ENCODE data around the gene CSK.

Gene CSK

DNA sequence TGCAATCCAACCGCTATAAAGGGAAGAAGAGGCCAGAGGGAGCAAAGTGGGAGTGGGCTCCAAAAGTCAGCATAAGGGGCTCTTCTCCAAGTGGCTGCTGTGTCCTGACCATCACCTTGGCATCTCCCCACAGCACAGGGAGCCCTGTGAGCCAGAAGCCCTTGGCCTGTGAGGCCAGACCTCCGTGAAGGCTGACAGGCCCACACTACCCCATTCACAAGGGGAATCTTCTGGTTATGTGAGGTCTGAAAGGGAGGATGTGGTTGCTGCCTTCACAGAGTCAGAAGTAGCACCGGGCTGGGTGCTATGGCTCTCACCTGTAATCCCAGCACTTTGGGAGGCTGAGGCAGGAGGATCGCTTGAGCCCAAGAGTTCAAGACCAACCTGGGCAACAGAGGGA lies 63.7 kb downstream of the CSK start:
- H3K27ac ChIP-seq: no peak overlapping the region
- no peaks in the 10 kb centered on the region for H3K9me3 ChIP-seq (ENCODE audit: low read depth, low read length)
- no peak overlapping the region for H3K9ac ChIP-seq (ENCODE audit: insufficient read length)
- peaks cover 21% of the 10 kb centered on the region; the same call in 1 of the 2 replicates for H3K36me3 ChIP-seq (ENCODE audit: insufficient read depth, low read length)
- TF ChIP-seq POLR2AphosphoS5 (IDR thresholded peaks at IDR 0.05; ENCODE audit: borderline replicate concordance, low read depth, low read length) (no peak), FOXP2 (optimal IDR thresholded peaks at IDR 0.05; ENCODE audit: control extremely low read depth, extremely low read length, insufficient read depth) (no peak), EZH2 (IDR thresholded peaks at IDR 0.05) (no peak)
- H3K4me3 ChIP-seq: no peak overlapping the region
- no peak for DNase-seq (ENCODE audit: low read depth, low spot score)

DNA sequence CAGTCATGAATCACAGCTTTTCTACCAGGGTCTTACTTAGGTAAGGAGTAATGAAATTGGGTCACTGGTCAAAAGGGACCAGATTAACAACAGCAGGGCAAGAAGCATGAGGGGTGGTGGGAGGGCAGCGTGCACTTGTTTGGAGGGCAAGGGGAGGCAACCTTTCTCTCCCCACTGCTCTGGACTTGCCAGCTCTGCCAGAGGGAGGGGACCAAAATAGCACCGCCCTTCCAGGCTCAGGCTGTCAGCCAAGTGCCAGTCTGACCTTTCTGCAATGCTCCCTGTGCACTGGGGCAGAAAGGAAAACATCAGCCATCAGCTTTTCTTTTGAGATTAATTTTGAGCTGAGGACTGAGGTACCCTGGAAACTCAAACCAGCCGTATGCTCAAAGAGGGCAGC lies 65.6 kb downstream of the CSK start:
- Histone ChIP-seq H3K4me3 (no peak overlapping the region), H3K36me3 (ENCODE audit: insufficient read depth, low read length) (peaks cover 38% of the 10 kb centered on the region; the same call in 1 of the 2 replicates), H3K27ac (no peak overlapping the region), H3K9ac (ENCODE audit: insufficient read length) (no peak overlapping the region), H3K9me3 (ENCODE audit: low read depth, low read length) (no peaks in the 10 kb centered on the region)
- no peak for DNase-seq (ENCODE audit: low read depth, low spot score)
- no peak for TF ChIP-seq FOXP2 (optimal IDR thresholded peaks at IDR 0.05; ENCODE audit: control extremely low read depth, extremely low read length, insufficient read depth)
- no peak for TF ChIP-seq POLR2AphosphoS5 (IDR thresholded peaks at IDR 0.05; ENCODE audit: borderline replicate concordance, low read depth, low read length)
- no peak for TF ChIP-seq EZH2 (IDR thresholded peaks at IDR 0.05)

DNA sequence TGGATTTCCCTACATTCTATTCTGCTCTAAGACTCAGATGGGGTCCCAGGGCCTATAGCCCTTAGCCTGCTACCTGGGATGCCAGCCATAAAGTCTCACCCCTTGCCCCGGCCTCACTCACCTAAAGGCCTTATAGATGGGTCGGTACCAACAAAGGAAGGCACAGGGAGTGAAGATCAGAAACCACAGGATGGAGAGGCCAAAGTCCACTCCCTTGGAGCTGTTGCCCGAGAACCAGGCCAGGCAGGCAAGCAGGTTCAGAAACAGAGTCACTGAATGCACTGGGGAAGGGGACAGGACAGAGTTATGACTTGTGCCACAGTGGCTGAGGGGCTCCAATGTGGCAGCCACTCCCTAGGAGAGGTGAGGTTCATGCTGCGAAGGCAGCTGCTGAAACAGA lies 68.5 kb downstream of the CSK start:
- DNase-seq (ENCODE audit: low read depth, low spot score): no peak
- H3K4me3 ChIP-seq: no peak overlapping the region
- TF ChIP-seq POLR2AphosphoS5 (IDR thresholded peaks at IDR 0.05; ENCODE audit: borderline replicate concordance, low read depth, low read length) (no peak), EZH2 (IDR thresholded peaks at IDR 0.05) (no peak), FOXP2 (optimal IDR thresholded peaks at IDR 0.05; ENCODE audit: control extremely low read depth, extremely low read length, insufficient read depth) (no peak)
- no peak overlapping the region for H3K27ac ChIP-seq
- H3K9me3 ChIP-seq (ENCODE audit: low read depth, low read length): no peaks in the 10 kb centered on the region
- no peak overlapping the region for H3K9ac ChIP-seq (ENCODE audit: insufficient read length)
- H3K36me3 ChIP-seq (ENCODE audit: insufficient read depth, low read length): peaks cover 56% of the 10 kb centered on the region; the same call in 1 of the 2 replicates

DNA sequence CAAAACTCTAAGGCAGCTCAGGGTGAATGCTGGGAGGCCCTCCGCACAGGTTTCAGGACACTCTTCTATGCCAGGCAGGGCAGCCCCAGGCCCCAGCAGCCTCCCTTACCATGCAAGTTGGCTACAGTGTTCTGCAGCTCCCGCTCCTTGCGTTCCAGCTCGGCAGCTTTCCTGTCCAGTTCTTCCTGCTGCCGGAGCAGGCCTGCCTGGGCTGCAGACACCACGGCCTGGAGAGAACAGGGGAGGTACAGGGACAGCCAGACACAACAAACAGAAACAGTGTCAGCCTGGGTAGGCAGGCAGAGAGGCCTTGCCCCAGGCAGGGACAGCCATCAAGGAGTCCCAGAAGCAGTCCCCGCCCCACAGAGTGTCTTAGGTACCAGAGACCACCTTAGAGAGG lies 70.1 kb downstream of the CSK start:
- Histone ChIP-seq H3K36me3 (ENCODE audit: insufficient read depth, low read length) (peaks cover 56% of the 10 kb centered on the region; the same call in 1 of the 2 replicates), H3K27ac (no peak overlapping the region), H3K9ac (ENCODE audit: insufficient read length) (no peak overlapping the region), H3K4me3 (no peak overlapping the region), H3K9me3 (ENCODE audit: low read depth, low read length) (no peaks in the 10 kb centered on the region)
- no peak for DNase-seq (ENCODE audit: low read depth, low spot score)
- no peak for TF ChIP-seq EZH2 (IDR thresholded peaks at IDR 0.05)
- no peak for TF ChIP-seq POLR2AphosphoS5 (IDR thresholded peaks at IDR 0.05; ENCODE audit: borderline replicate concordance, low read depth, low read length)
- no peak for TF ChIP-seq FOXP2 (optimal IDR thresholded peaks at IDR 0.05; ENCODE audit: control extremely low read depth, extremely low read length, insufficient read depth)
